Measurements from ENCODE around the gene VAC14.

DNA sequence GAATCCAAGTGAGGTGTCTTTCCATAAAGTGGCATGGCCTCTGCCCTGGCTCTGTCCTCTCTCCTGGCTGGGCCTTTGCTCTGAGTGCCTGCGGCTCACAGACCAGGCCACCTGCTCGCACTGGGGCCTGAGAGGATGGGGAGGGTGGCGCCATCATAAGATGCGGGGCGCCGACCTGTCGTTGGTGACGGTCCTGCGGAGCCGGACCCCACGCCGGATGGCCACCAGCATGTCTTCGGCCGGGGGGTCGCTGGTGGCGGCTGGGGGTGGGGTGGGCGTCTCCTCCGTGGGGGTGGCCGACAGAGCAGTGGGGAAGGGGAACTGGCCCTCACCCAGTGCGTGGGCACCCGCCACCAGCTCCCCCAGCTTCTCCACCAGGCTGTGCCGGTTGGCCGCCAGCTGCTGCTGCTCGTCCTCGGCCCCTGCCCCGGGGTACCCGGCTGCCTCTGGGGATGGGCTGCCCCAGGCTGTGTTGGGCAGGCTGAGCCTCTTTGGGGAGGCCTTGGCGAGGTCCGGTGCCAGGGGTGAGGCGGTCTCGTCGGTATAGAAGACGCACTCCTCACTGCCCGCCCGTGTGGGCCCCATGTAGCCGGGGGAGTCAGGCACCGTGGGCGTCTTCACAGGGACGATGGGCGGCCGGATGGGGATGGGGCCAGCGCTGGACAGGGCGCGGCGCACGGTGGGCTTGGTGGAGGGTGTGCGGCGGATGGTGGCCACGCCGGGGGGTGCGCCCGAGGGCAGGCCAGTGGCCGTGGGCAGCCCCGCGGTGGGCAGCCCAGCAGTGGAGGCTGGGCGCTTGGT, 137.2 kb downstream of the VAC14 start:
- TF ChIP-seq, protein P1, sequence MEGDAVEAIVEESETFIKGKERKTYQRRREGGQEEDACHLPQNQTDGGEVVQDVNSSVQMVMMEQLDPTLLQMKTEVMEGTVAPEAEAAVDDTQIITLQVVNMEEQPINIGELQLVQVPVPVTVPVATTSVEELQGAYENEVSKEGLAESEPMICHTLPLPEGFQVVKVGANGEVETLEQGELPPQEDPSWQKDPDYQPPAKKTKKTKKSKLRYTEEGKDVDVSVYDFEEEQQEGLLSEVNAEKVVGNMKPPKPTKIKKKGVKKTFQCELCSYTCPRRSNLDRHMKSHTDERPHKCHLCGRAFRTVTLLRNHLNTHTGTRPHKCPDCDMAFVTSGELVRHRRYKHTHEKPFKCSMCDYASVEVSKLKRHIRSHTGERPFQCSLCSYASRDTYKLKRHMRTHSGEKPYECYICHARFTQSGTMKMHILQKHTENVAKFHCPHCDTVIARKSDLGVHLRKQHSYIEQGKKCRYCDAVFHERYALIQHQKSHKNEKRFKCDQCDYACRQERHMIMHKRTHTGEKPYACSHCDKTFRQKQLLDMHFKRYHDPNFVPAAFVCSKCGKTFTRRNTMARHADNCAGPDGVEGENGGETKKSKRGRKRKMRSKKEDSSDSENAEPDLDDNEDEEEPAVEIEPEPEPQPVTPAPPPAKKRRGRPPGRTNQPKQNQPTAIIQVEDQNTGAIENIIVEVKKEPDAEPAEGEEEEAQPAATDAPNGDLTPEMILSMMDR (IDR thresholded peaks at IDR 0.05): no peak
- TF ChIP-seq POLR2A (IDR thresholded peaks at IDR 0.05): no peak

All from lower leg skin (tissue), 3 donors.